ENCODE measurements around the gene B3GNT7. TPM values are rescaled to one million over a fixed set of nuclear protein-coding genes. Genes with fewer than 3 reads are reported as not detected.
A peak's percentile ranks its signal among the peaks of the same experiment; 100 is the strongest.

Gene B3GNT7
- total and polyA plus RNA-seq, 4 donors: 0.74 to 1.7 (median 1.0) TPM

- no peak for DNase-seq (ENCODE audit: low spot score)
- no peaks in the 10 kb centered on the region for H3K27me3 ChIP-seq (ENCODE audit: control insufficient read depth in 4 of 4, insufficient read depth in 4 of 4, low read length in 3 of 4)
- H3K4me1 ChIP-seq (ENCODE audit: control insufficient read depth in 4 of 4, insufficient read depth in 4 of 4, low read length in 3 of 4): no peaks in the 10 kb centered on the region
- no peak for TF ChIP-seq REST (IDR thresholded peaks at IDR 0.05)
- TF ChIP-seq TAF1 (conservative IDR thresholded peaks at IDR 0.05): no peak
- TF ChIP-seq ZBTB33 (IDR thresholded peaks at IDR 0.05): no peak
- TF ChIP-seq YY1 (IDR thresholded peaks at IDR 0.05): no peak
- no peak for TF ChIP-seq FOXA1 (IDR thresholded peaks at IDR 0.05)
- no peak for TF ChIP-seq NR2F2 (IDR thresholded peaks at IDR 0.05)
- TF ChIP-seq EGR1 (IDR thresholded peaks at IDR 0.05; ENCODE audit: low read depth in 2 of 2): no peak
- no peak for TF ChIP-seq HNF4G (IDR thresholded peaks at IDR 0.05)
- TF ChIP-seq RAD21 (IDR thresholded peaks at IDR 0.05): no peak
- TF ChIP-seq MAX (IDR thresholded peaks at IDR 0.05): no peak
- no peak for TF ChIP-seq SP1 (IDR thresholded peaks at IDR 0.05)
- no peaks in the 10 kb centered on the region for H3K9me3 ChIP-seq (ENCODE audit: control insufficient read depth in 4 of 4, low read length in 3 of 4)
- H3K4me3 ChIP-seq (ENCODE audit: low read depth in 1 of 3, low read length in 3 of 3): no peak overlapping the region
- no peak overlapping the region for H3K27ac ChIP-seq (ENCODE audit: low read depth in 1 of 2, low read length in 2 of 2)
- WGBS: 94% methylated on average over 2 of the region's 2 CpGs
- H3K36me3 ChIP-seq (ENCODE audit: control insufficient read depth in 4 of 4, insufficient read depth in 3 of 4, low read depth in 1 of 4, low read length in 3 of 4): no peaks in the 10 kb centered on the region
- no peak overlapping the region for H3K9ac ChIP-seq (ENCODE audit: low read depth in 1 of 2, low read length in 2 of 2)
These were observed 10.5 kb upstream of the B3GNT7 start for GRCh38 chr2:231384970-231385369.

GRCh38 chr2:231385429-231385828 is 10.1 kb upstream of the B3GNT7 start:
- H3K9ac ChIP-seq (ENCODE audit: low read depth in 1 of 2, low read length in 2 of 2): no peak overlapping the region
- H3K27ac ChIP-seq (ENCODE audit: low read depth in 1 of 2, low read length in 2 of 2): no peak overlapping the region
- no peak for DNase-seq (ENCODE audit: low spot score)
- TF ChIP-seq HNF4A (conservative IDR thresholded peaks at IDR 0.05) (peak; percentile 80 to 85), EGR1 (IDR thresholded peaks at IDR 0.05; ENCODE audit: low read depth in 2 of 2) (no peak)
- H3K4me1 ChIP-seq (ENCODE audit: control insufficient read depth in 4 of 4, insufficient read depth in 4 of 4, low read length in 3 of 4): no peaks in the 10 kb centered on the region
- 43% methylated on average over 5 of the region's 5 CpGs for WGBS
- H3K9me3 ChIP-seq (ENCODE audit: control insufficient read depth in 4 of 4, low read length in 3 of 4): no peaks in the 10 kb centered on the region
- no peak overlapping the region for H3K4me3 ChIP-seq (ENCODE audit: low read depth in 1 of 3, low read length in 3 of 3)
- no peaks in the 10 kb centered on the region for H3K36me3 ChIP-seq (ENCODE audit: control insufficient read depth in 4 of 4, insufficient read depth in 3 of 4, low read depth in 1 of 4, low read length in 3 of 4)
- no peaks in the 10 kb centered on the region for H3K27me3 ChIP-seq (ENCODE audit: control insufficient read depth in 4 of 4, insufficient read depth in 4 of 4, low read length in 3 of 4)

GRCh38 chr2:231386446-231386845 is 9.1 kb upstream of the B3GNT7 start:
- no peaks in the 10 kb centered on the region for H3K27me3 ChIP-seq (ENCODE audit: control insufficient read depth in 4 of 4, insufficient read depth in 4 of 4, low read length in 3 of 4)
- H3K9me3 ChIP-seq (ENCODE audit: control insufficient read depth in 4 of 4, low read length in 3 of 4): no peaks in the 10 kb centered on the region
- H3K9ac ChIP-seq (ENCODE audit: low read depth in 1 of 2, low read length in 2 of 2): no peak overlapping the region
- H3K36me3 ChIP-seq (ENCODE audit: control insufficient read depth in 4 of 4, insufficient read depth in 3 of 4, low read depth in 1 of 4, low read length in 3 of 4): no peaks in the 10 kb centered on the region
- DNase-seq (ENCODE audit: low spot score): no peak
- TF ChIP-seq RXRA (IDR thresholded peaks at IDR 0.05): no peak
- H3K4me1 ChIP-seq (ENCODE audit: control insufficient read depth in 4 of 4, insufficient read depth in 4 of 4, low read length in 3 of 4): no peaks in the 10 kb centered on the region
- no peak overlapping the region for H3K27ac ChIP-seq (ENCODE audit: low read depth in 1 of 2, low read length in 2 of 2)
- no peak overlapping the region for H3K4me3 ChIP-seq (ENCODE audit: low read depth in 1 of 3, low read length in 3 of 3)
- 77% methylated on average over 3 of the region's 3 CpGs for WGBS

Measured in liver (tissue), 9 donors.